Measurements from ENCODE around the gene MTF1. TPM values are rescaled to one million over a fixed set of nuclear protein-coding genes. Genes with fewer than 3 reads are reported as not detected.

MTF1 gene
- total RNA-seq, 1 donor, result 4.3 TPM

- Histone ChIP-seq H4K20me1 (ENCODE audit: insufficient read depth, low read length) (peaks cover 11% of the 10 kb centered on the region), H3K4me1 (ENCODE audit: insufficient read depth, low read length) (peaks cover 5% of the 10 kb centered on the region), H3K27me3 (ENCODE audit: insufficient read depth, low read length) (no peaks in the 10 kb centered on the region), H2AFZ (ENCODE audit: low read length) (no peak overlapping the region), H3K27ac (ENCODE audit: low read depth, low read length) (no peak overlapping the region), H3K4me2 (ENCODE audit: insufficient read depth, low read length) (no peak overlapping the region), H3K9me3 (ENCODE audit: low read depth, low read length) (no peaks in the 10 kb centered on the region), H3K79me2 (ENCODE audit: insufficient read depth, low read length) (peaks cover 17% of the 10 kb centered on the region), H3K4me3 (ENCODE audit: insufficient read depth, low read length) (no peak overlapping the region), H3K36me3 (ENCODE audit: insufficient read depth, low read length) (peaks cover 58% of the 10 kb centered on the region)
- DNase-seq (ENCODE audit: insufficient read length, low spot score, missing footprints), result no peak
- no peak for TF ChIP-seq CTCF (IDR thresholded peaks at IDR 0.05; ENCODE audit: extremely low read depth, low read depth, low read length)
These were observed 41.9 kb downstream of the MTF1 start for GRCh38 chr1:37817481-37817880.

DNA sequence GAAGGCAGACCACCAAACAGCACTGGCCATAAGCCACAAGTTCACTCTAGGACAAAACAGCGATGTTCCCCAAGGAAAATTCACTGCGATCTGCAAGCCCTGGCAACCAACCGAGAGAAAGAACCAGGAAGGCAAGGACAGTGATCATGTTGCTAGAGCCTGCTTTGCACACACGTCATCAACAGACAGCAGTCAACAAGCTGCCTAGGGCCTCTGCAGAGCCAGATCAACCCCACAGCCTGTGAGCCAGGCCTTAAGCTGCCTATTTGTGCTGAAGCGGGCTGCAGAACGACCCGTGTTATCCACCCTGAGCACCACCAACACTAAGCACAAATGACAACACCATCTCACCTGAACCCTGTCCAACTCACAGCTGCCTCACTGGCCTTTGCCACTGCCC lies 45.1 kb downstream of the MTF1 start:
- peaks cover 37% of the 10 kb centered on the region for H3K79me2 ChIP-seq (ENCODE audit: insufficient read depth, low read length)

GRCh38 chr1:37813529-37814145 lies 45.8 kb downstream of the MTF1 start:
- no peak overlapping the region for H3K27ac ChIP-seq (ENCODE audit: low read depth, low read length)
- no peaks in the 10 kb centered on the region for H3K27me3 ChIP-seq (ENCODE audit: insufficient read depth, low read length)
- H2AFZ ChIP-seq (ENCODE audit: low read length), result no peak overlapping the region
- no peak for TF ChIP-seq CTCF (IDR thresholded peaks at IDR 0.05; ENCODE audit: extremely low read depth, low read depth, low read length)
- no peak overlapping the region for H3K4me3 ChIP-seq (ENCODE audit: insufficient read depth, low read length)
- peaks cover 37% of the 10 kb centered on the region for H3K79me2 ChIP-seq (ENCODE audit: insufficient read depth, low read length)
- no peak for DNase-seq (ENCODE audit: insufficient read length, low spot score, missing footprints)
- no peaks in the 10 kb centered on the region for H3K9me3 ChIP-seq (ENCODE audit: low read depth, low read length)
- H3K36me3 ChIP-seq (ENCODE audit: insufficient read depth, low read length), result peaks cover 41% of the 10 kb centered on the region
- H3K4me2 ChIP-seq (ENCODE audit: insufficient read depth, low read length), result no peak overlapping the region
- peaks cover 21% of the 10 kb centered on the region for H3K4me1 ChIP-seq (ENCODE audit: insufficient read depth, low read length)
- H4K20me1 ChIP-seq (ENCODE audit: insufficient read depth, low read length), result peaks cover 23% of the 10 kb centered on the region

More for the DNA sequence above, 45.1 kb downstream of the MTF1 start:
- Histone ChIP-seq H3K4me1 (ENCODE audit: insufficient read depth, low read length) (peaks cover 18% of the 10 kb centered on the region), H3K4me3 (ENCODE audit: insufficient read depth, low read length) (no peak overlapping the region), H3K4me2 (ENCODE audit: insufficient read depth, low read length) (no peak overlapping the region), H2AFZ (ENCODE audit: low read length) (no peak overlapping the region), H3K27me3 (ENCODE audit: insufficient read depth, low read length) (no peaks in the 10 kb centered on the region), H3K27ac (ENCODE audit: low read depth, low read length) (no peak overlapping the region), H3K9me3 (ENCODE audit: low read depth, low read length) (no peaks in the 10 kb centered on the region), H4K20me1 (ENCODE audit: insufficient read depth, low read length) (peaks cover 23% of the 10 kb centered on the region), H3K36me3 (ENCODE audit: insufficient read depth, low read length) (peaks cover 45% of the 10 kb centered on the region)
- TF ChIP-seq CTCF (IDR thresholded peaks at IDR 0.05; ENCODE audit: extremely low read depth, low read depth, low read length), result no peak
- no peak for DNase-seq (ENCODE audit: insufficient read length, low spot score, missing footprints)

DNA sequence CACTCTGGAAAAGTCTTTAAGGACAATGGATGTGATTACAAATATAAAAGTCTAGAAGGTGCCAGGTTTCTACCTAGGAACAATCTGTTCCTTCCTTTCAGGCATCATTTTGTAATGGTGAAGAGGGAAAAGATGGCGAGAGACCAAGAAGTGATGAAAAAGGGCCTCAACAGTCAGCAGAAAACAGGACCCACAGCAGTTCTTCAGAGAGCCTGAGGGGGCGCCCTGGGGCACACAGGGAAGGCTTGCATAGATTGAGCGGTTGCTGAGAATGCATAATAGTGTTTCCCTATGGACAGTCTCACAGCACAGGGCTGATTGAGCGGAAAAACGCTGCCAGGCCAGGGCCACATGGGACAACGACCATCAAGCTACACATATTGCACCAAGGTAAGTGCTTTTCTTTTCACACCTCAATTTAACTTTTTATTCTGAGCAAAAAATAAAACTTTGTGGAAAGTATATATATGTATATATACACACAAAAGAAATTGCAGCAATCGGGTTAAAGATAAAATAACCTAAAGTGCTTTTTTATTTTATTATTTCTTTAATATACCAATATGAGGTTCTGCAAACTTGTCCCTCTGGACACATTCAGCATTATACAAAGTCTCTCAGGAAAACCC lies 48.3 kb downstream of the MTF1 start:
- H3K79me2 ChIP-seq (ENCODE audit: insufficient read depth, low read length), result peaks cover 53% of the 10 kb centered on the region
- peak; percentile 92 for TF ChIP-seq CTCF (IDR thresholded peaks at IDR 0.05; ENCODE audit: extremely low read depth, low read depth, low read length)
- no peak overlapping the region for H3K4me2 ChIP-seq (ENCODE audit: insufficient read depth, low read length)
- DNase-seq (ENCODE audit: insufficient read length, low spot score, missing footprints), result peak; percentile 94
- no peak overlapping the region for H3K4me3 ChIP-seq (ENCODE audit: insufficient read depth, low read length)
- no peaks in the 10 kb centered on the region for H3K9me3 ChIP-seq (ENCODE audit: low read depth, low read length)
- H4K20me1 ChIP-seq (ENCODE audit: insufficient read depth, low read length), result peaks cover 35% of the 10 kb centered on the region
- no peak overlapping the region for H2AFZ ChIP-seq (ENCODE audit: low read length)
- no peaks in the 10 kb centered on the region for H3K27me3 ChIP-seq (ENCODE audit: insufficient read depth, low read length)
- H3K27ac ChIP-seq (ENCODE audit: low read depth, low read length), result peak overlapping the region; percentile 66
- H3K4me1 ChIP-seq (ENCODE audit: insufficient read depth, low read length), result peaks cover 29% of the 10 kb centered on the region
- H3K36me3 ChIP-seq (ENCODE audit: insufficient read depth, low read length), result peaks cover 32% of the 10 kb centered on the region
